Measurements from ENCODE around the gene EFNA4.
A peak's percentile ranks its signal among the peaks of the same experiment; 100 is the strongest.

Gene EFNA4

DNA sequence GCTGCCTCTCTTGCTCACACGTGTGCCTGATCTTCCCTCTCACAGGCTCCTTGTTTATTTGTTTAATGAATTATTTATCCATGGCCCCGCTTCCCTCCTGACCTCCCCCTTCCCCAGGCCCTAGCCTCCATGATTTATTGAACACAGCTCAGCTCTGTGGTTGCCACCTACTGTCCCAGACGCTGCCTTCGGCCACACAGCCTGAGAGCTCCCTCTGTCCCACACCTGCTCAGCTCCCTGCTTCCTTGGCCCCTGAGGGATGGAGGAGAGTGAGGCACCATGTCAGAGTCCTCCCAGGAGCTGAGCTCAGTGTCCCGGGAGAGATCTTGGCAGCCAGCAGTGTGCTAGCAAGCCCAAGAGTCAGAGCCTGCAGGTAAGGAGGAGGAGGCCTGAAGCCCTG lies 12.0 kb downstream of the EFNA4 start:
- Mint-ChIP-seq H3K4me1 (peaks cover 42% of the 10 kb centered on the region), H3K27ac (no peak overlapping the region), H3K4me3 (no peak overlapping the region), H3K36me3 (no peaks in the 10 kb centered on the region), H3K9me3 (no peaks in the 10 kb centered on the region), H3K27me3 (peaks cover 4% of the 10 kb centered on the region)

DNA sequence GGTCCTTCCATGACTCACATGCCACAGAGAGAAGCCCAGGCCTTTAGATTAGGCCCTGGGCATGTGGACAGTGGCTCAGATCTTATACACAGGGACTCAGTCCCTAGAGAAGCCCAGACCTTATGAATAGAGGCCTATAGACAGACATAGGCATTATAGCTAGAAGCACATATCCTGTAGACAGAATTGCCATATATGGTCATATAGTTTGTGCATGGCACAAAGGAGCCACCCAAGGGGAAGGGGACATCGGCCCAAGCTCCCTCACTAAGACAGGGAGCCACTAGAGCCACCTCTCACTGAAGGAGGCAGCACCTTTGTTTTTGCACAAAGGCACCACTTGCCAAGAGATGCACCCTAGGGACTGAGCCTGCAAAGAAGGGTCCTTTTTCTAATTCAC lies 12.8 kb downstream of the EFNA4 start:
- H3K4me1 Mint-ChIP-seq: peaks cover 43% of the 10 kb centered on the region
- no peaks in the 10 kb centered on the region for H3K9me3 Mint-ChIP-seq
- no peak overlapping the region for H3K4me3 Mint-ChIP-seq
- peaks cover 6% of the 10 kb centered on the region for H3K27me3 Mint-ChIP-seq
- H3K36me3 Mint-ChIP-seq: no peaks in the 10 kb centered on the region
- H3K27ac Mint-ChIP-seq: no peak overlapping the region

DNA sequence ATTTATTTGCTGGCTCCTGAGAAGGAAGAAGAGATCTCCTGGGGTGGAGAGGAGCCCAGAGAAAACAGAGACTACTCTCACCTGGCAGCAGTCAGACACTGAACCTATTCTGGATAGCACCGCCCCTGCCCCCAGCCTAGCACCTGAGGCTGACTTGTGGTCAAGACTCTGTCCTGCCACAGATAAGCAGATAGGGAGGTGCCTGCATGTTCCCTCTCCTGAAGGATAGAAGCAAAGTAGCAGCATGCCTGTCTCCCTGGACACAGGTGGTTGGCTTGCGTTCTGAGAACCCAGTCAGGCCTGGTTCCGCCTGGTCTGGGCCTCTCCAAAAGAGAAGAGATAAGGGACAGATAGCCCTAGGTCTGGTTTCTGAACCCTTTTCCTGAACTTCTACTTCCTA lies 13.8 kb downstream of the EFNA4 start:
- H3K4me1 Mint-ChIP-seq: peaks cover 40% of the 10 kb centered on the region
- H3K27me3 Mint-ChIP-seq: peaks cover 11% of the 10 kb centered on the region
- no peak overlapping the region for H3K27ac Mint-ChIP-seq
- no peaks in the 10 kb centered on the region for H3K36me3 Mint-ChIP-seq
- peak overlapping the region; percentile 12 for H3K4me3 Mint-ChIP-seq
- H3K9me3 Mint-ChIP-seq: no peaks in the 10 kb centered on the region

- Mint-ChIP-seq H3K27ac (peak overlapping the region; percentile 15), H3K9me3 (no peaks in the 10 kb centered on the region), H3K4me3 (peak overlapping the region; percentile 43), H3K4me1 (peaks cover 43% of the 10 kb centered on the region), H3K36me3 (no peaks in the 10 kb centered on the region), H3K27me3 (peaks cover 14% of the 10 kb centered on the region)
Measured at GRCh38 chr1:155077758-155078445, 14.4 kb downstream of the EFNA4 start.

DNA sequence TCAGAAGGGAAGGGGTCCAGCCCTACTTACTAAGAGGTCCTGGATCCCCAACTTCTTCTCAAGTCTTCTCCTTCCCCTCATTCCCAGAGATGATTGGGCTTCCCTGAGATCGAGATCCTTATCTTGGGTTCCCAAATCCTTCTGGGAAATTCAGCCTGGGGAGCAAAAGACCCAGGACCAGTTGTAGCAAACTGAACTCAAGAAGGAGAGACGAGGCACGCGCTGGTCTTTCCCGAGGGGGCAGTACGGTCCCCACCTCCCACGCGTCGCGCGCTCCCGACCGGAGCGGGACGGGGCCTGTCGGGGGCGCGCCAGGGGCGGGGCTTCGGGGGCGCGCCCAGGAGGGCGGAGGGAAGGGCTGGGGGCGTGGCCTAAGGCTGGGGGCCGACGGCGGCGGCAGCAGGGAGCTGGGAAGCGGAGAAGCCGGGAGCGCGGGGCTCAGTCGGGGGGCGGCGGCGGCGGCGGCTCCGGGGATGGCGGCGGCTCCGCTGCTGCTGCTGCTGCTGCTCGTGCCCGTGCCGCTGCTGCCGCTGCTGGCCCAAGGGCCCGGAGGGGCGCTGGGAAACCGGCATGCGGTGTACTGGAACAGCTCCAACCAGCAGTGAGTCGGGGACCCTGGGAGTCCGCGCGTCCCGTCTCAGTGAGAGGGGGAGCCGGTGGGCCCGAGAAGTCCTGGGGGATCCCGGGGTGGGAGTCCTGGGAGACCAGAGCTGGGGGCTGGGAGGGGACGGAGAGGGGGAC lies 15.1 kb downstream of the EFNA4 start, which contains the start of gene EFNA3:
Gene EFNA3, plus strand, starts transcription at position 369 of the 741 bp plus-strand sequence. Its CDS starts 105 bp downstream, at position 474.
- peak within 1 kb of the TSS; percentile 26 for H3K27ac Mint-ChIP-seq
- peak within 1 kb of the TSS; percentile 87 for H3K4me3 Mint-ChIP-seq
- no peaks in the 10 kb centered on the region for H3K9me3 Mint-ChIP-seq
- H3K27me3 Mint-ChIP-seq: peaks cover 15% of the 10 kb centered on the region
- peaks cover 41% of the 10 kb centered on the region for H3K4me1 Mint-ChIP-seq
- H3K36me3 Mint-ChIP-seq: no peaks in the 10 kb centered on the region

- peaks cover 42% of the 10 kb centered on the region for H3K4me1 Mint-ChIP-seq
- H3K4me3 Mint-ChIP-seq: peak overlapping the region; percentile 87
- H3K27ac Mint-ChIP-seq: peak overlapping the region; percentile 26
- no peaks in the 10 kb centered on the region for H3K36me3 Mint-ChIP-seq
- peaks cover 20% of the 10 kb centered on the region for H3K27me3 Mint-ChIP-seq
- no peaks in the 10 kb centered on the region for H3K9me3 Mint-ChIP-seq
Measured at GRCh38 chr1:155079210-155079486, 15.6 kb downstream of the EFNA4 start.

- Mint-ChIP-seq H3K9me3 (no peaks in the 10 kb centered on the region), H3K4me3 (peak overlapping the region; percentile 87), H3K27me3 (peaks cover 24% of the 10 kb centered on the region), H3K4me1 (peaks cover 48% of the 10 kb centered on the region), H3K27ac (peak overlapping the region; percentile 26), H3K36me3 (no peaks in the 10 kb centered on the region)
Measured at GRCh38 chr1:155079487-155080311, 16.2 kb downstream of the EFNA4 start.

GRCh38 chr1:155080312-155081228 lies 17.0 kb downstream of the EFNA4 start:
- peak overlapping the region; percentile 79 for H3K4me3 Mint-ChIP-seq
- peaks cover 24% of the 10 kb centered on the region for H3K27me3 Mint-ChIP-seq
- no peak overlapping the region for H3K27ac Mint-ChIP-seq
- H3K4me1 Mint-ChIP-seq: peaks cover 51% of the 10 kb centered on the region
- no peaks in the 10 kb centered on the region for H3K9me3 Mint-ChIP-seq
- no peaks in the 10 kb centered on the region for H3K36me3 Mint-ChIP-seq

- H3K27me3 Mint-ChIP-seq: peaks cover 24% of the 10 kb centered on the region
- peak overlapping the region; percentile 79 for H3K4me3 Mint-ChIP-seq
- H3K9me3 Mint-ChIP-seq: no peaks in the 10 kb centered on the region
- no peak overlapping the region for H3K27ac Mint-ChIP-seq
- no peaks in the 10 kb centered on the region for H3K36me3 Mint-ChIP-seq
- H3K4me1 Mint-ChIP-seq: peaks cover 56% of the 10 kb centered on the region
Measured at GRCh38 chr1:155081472-155082300, 18.1 kb downstream of the EFNA4 start.

DNA sequence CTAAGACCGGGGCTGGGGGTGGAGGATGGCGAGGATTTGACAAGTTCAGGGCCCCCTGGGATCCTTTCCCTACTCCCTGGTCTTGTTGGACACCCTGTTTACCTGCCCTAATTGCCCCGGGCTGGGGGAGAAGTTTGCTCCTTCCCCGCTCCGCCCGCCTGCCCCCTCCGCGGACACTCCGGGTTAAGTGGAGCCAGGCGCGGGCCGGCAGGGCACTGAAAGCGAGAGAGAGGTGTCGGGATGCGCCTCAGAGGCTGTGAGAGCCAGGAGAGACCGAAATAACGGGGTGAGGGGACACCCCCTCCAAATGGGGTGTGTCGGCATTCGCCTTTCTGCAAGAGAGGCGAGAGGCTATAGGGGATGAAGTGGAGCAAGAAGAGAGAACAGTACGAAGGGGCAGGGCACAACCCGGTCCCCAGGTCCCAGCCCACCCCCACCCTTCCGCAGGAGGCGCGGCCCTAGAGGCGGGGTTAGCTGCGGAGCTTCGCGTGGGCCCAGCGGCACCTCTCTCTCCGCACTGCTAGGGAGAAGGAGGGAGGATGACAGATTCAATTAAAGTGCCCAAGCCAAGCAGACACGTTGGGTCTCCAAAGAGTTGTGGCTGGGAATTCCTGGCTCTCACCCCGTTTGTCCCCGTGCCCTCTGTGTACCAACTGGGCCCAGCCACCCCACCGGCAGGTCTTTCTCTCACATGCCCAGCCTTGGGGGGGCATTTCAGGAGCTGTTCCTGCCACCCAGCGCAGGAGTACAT lies 18.9 kb downstream of the EFNA4 start:
- H3K27ac Mint-ChIP-seq: peak overlapping the region; percentile 23
- peak overlapping the region; percentile 73 for H3K4me3 Mint-ChIP-seq
- no peaks in the 10 kb centered on the region for H3K9me3 Mint-ChIP-seq
- H3K36me3 Mint-ChIP-seq: no peaks in the 10 kb centered on the region
- H3K27me3 Mint-ChIP-seq: peaks cover 24% of the 10 kb centered on the region
- peaks cover 60% of the 10 kb centered on the region for H3K4me1 Mint-ChIP-seq

GRCh38 chr1:155083052-155083541 lies 19.6 kb downstream of the EFNA4 start:
- Mint-ChIP-seq H3K4me3 (peak overlapping the region; percentile 73), H3K36me3 (no peaks in the 10 kb centered on the region), H3K27me3 (peaks cover 24% of the 10 kb centered on the region)

GRCh38 chr1:155083865-155084721 lies 20.6 kb downstream of the EFNA4 start:
- Mint-ChIP-seq H3K4me3 (peak overlapping the region; percentile 88), H3K27me3 (peaks cover 24% of the 10 kb centered on the region), H3K4me1 (peaks cover 51% of the 10 kb centered on the region), H3K36me3 (no peaks in the 10 kb centered on the region), H3K27ac (peak overlapping the region; percentile 23), H3K9me3 (no peaks in the 10 kb centered on the region)

More at GRCh38 chr1:155083052-155083541, 19.6 kb downstream of the EFNA4 start:
- Mint-ChIP-seq H3K9me3 (no peaks in the 10 kb centered on the region), H3K27ac (no peak overlapping the region), H3K4me1 (peaks cover 56% of the 10 kb centered on the region)

Measured in activated naive CD4-positive, alpha-beta T cell treated with anti-CD3 and anti-CD28 coated beads, Interleukin-2, amount 50 U/mL, for 24 hours (primary cell).